ENCODE results near the gene DIP2C.

Gene DIP2C

DNA sequence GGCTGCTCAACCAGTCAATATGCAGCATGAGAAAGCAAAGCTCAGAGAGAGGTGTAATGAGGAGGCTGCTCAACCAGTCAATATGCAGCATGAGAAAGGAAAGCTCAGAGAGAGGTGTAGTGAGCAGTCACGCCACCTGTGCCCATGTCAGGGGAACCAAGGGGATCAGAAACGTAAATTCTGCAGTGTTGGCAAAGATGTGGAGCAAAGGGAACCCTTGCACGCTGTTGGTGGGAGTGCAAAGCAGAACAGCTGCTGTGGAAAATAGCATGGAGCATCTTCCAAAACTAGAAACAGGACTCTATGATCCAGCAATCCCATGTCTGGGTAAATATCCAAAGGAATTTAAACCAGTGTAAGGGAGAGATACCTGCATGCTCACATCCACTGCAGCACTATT is 194.9 kb downstream of the DIP2C start:
- Histone ChIP-seq H2AFZ (ENCODE audit: insufficient read depth, low read length, poor library complexity) (no peak overlapping the region), H2BK120ac (ENCODE audit: insufficient read depth, low read length, poor library complexity) (no peak overlapping the region), H3K4me2 (ENCODE audit: low read length) (no peak overlapping the region), H2AK5ac (ENCODE audit: low read length) (no peak overlapping the region), H4K12ac (ENCODE audit: low read depth, low read length) (no peak overlapping the region), H3K36me3 (ENCODE audit: control insufficient read depth in 1 of 2, insufficient read depth in 2 of 2, low read length in 2 of 2) (no peaks in the 10 kb centered on the region), H2BK5ac (ENCODE audit: low read depth, low read length, poor library complexity) (no peak overlapping the region), H2BK12ac (ENCODE audit: low read length) (no peak overlapping the region), H3K9ac (ENCODE audit: low read length) (no peak overlapping the region), H4K8ac (ENCODE audit: low read depth, low read length) (no peak overlapping the region), H3K14ac (ENCODE audit: low read length) (no peak overlapping the region), H3K4me1 (ENCODE audit: control insufficient read depth in 1 of 2, insufficient read depth in 2 of 2, low read length in 2 of 2) (peaks cover 14 to 18% of the 10 kb centered on the region in 2 experiments), H3K4me3 (ENCODE audit: low read depth, low read length) (no peak overlapping the region), H4K91ac (ENCODE audit: low read depth, low read length) (no peak overlapping the region), H3K27ac (ENCODE audit: low read depth, low read length) (no peak overlapping the region), H3K27me3 (ENCODE audit: insufficient read depth, low read length) (no peaks in the 10 kb centered on the region), H3K18ac (ENCODE audit: low read length) (no peak overlapping the region), H3K23ac (ENCODE audit: low read length) (peak overlapping the region; percentile 18), H3K9me3 (ENCODE audit: insufficient read depth, low read depth, low read length) (peaks cover 2% of the 10 kb centered on the region), H3K79me1 (ENCODE audit: low read length) (peaks cover 3% of the 10 kb centered on the region), H3K79me2 (ENCODE audit: control insufficient read depth, insufficient read depth, low read length, poor library complexity) (no peaks in the 10 kb centered on the region), H3K4ac (ENCODE audit: low read depth, low read length) (no peak overlapping the region)
- WGBS (ENCODE audit: extremely low coverage, insufficient coverage, insufficient read length) = no CpG with 5 or more reads among the region's 3 CpGs
- DNase-seq = no peak

DNA sequence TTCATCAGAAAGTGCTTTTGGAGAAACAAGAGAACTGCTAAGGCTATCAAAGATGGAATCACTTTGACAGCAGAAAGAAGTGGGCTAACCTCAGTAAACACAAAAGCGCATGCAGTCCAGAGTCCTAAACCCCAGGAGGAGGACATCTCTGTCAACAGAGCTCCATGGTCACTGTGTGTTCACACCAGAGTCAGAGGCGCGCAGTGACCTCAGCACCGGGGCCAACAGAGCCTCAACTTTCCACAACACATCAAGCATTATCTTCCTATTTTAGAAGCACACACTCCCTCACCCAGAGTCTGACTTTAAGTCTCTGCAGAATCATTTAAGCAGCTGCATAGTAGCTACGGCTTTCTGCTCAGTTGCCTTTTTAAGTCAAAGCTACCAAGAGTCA is 195.3 kb downstream of the DIP2C start:
- no peak overlapping the region for H2BK5ac ChIP-seq (ENCODE audit: low read depth, low read length, poor library complexity)
- peaks cover 3% of the 10 kb centered on the region for H3K79me1 ChIP-seq (ENCODE audit: low read length)
- no peak overlapping the region for H2AFZ ChIP-seq (ENCODE audit: insufficient read depth, low read length, poor library complexity)
- peaks cover 2% of the 10 kb centered on the region for H3K9me3 ChIP-seq (ENCODE audit: insufficient read depth, low read depth, low read length)
- H3K4me1 ChIP-seq (ENCODE audit: control insufficient read depth in 1 of 2, insufficient read depth in 2 of 2, low read length in 2 of 2) = peaks cover 14 to 18% of the 10 kb centered on the region in 2 experiments
- no peak overlapping the region for H2BK120ac ChIP-seq (ENCODE audit: insufficient read depth, low read length, poor library complexity)
- no peak overlapping the region for H4K8ac ChIP-seq (ENCODE audit: low read depth, low read length)
- H4K91ac ChIP-seq (ENCODE audit: low read depth, low read length) = no peak overlapping the region
- no peak overlapping the region for H3K4ac ChIP-seq (ENCODE audit: low read depth, low read length)
- no peak overlapping the region for H3K4me2 ChIP-seq (ENCODE audit: low read length)
- H2BK12ac ChIP-seq (ENCODE audit: low read length) = no peak overlapping the region
- H3K18ac ChIP-seq (ENCODE audit: low read length) = no peak overlapping the region
- no peak overlapping the region for H4K12ac ChIP-seq (ENCODE audit: low read depth, low read length)
- no peak overlapping the region for H3K9ac ChIP-seq (ENCODE audit: low read length)
- H3K79me2 ChIP-seq (ENCODE audit: control insufficient read depth, insufficient read depth, low read length, poor library complexity) = no peaks in the 10 kb centered on the region
- H3K23ac ChIP-seq (ENCODE audit: low read length) = no peak overlapping the region
- no peak overlapping the region for H3K27ac ChIP-seq (ENCODE audit: low read depth, low read length)
- H3K14ac ChIP-seq (ENCODE audit: low read length) = no peak overlapping the region
- no peak for DNase-seq
- H3K36me3 ChIP-seq (ENCODE audit: control insufficient read depth in 1 of 2, insufficient read depth in 2 of 2, low read length in 2 of 2) = no peaks in the 10 kb centered on the region
- WGBS (ENCODE audit: extremely low coverage, insufficient coverage, insufficient read length) = no CpG with 5 or more reads among the region's 5 CpGs
- no peak overlapping the region for H3K4me3 ChIP-seq (ENCODE audit: low read depth, low read length)
- H3K27me3 ChIP-seq (ENCODE audit: insufficient read depth, low read length) = no peaks in the 10 kb centered on the region
- H2AK5ac ChIP-seq (ENCODE audit: low read length) = no peak overlapping the region

DNA sequence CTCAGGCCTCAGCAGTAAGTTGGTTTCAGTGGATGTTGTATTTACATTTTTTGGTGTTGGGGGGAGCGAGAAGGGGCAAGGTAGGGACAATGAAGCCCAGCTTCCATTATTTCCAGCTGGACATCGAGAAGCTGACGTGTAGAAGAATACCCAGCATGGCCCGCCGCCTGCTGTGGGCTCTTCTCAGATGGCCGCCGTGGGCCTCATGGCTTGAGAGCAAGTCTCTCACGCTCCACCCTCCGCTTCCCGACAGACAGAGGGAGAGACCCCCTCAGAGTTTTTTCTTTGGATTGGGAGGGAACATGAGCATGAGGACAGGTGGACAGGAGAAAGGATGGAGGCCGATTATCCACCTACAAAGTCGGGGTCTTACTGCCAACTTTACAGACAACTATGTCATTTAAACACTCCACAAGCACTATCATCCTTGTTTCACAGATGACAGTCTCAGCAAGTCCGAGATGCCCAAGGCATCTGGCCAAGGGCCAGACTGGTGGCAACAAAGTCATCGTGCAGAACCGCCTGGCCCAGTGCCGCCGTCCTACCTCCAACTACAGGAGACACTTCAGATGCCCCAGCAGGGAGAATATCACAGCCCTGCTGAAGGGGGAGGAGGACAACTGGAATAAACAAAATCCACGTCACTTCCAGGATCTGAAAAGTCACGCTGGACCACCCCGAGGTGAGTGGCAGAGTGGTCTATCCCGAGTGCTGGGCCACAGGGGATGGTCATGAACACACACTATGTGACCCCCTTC is 195.9 kb downstream of the DIP2C start:
- no peak overlapping the region for H3K14ac ChIP-seq (ENCODE audit: low read length)
- H3K79me2 ChIP-seq (ENCODE audit: control insufficient read depth, insufficient read depth, low read length, poor library complexity) = no peaks in the 10 kb centered on the region
- no peak overlapping the region for H2BK12ac ChIP-seq (ENCODE audit: low read length)
- H3K4me1 ChIP-seq (ENCODE audit: control insufficient read depth in 1 of 2, insufficient read depth in 2 of 2, low read length in 2 of 2) = peaks cover 14 to 18% of the 10 kb centered on the region in 2 experiments
- no peak overlapping the region for H3K27ac ChIP-seq (ENCODE audit: low read depth, low read length)
- no peak overlapping the region for H4K8ac ChIP-seq (ENCODE audit: low read depth, low read length)
- H2BK5ac ChIP-seq (ENCODE audit: low read depth, low read length, poor library complexity) = no peak overlapping the region
- H3K23ac ChIP-seq (ENCODE audit: low read length) = no peak overlapping the region
- H2AK5ac ChIP-seq (ENCODE audit: low read length) = no peak overlapping the region
- no CpG with 5 or more reads among the region's 21 CpGs for WGBS (ENCODE audit: extremely low coverage, insufficient coverage, insufficient read length)
- H3K36me3 ChIP-seq (ENCODE audit: control insufficient read depth in 1 of 2, insufficient read depth in 2 of 2, low read length in 2 of 2) = no peaks in the 10 kb centered on the region
- H3K9ac ChIP-seq (ENCODE audit: low read length) = no peak overlapping the region
- H4K91ac ChIP-seq (ENCODE audit: low read depth, low read length) = no peak overlapping the region
- no peaks in the 10 kb centered on the region for H3K9me3 ChIP-seq (ENCODE audit: insufficient read depth, low read depth, low read length)
- no peak overlapping the region for H4K12ac ChIP-seq (ENCODE audit: low read depth, low read length)
- no peaks in the 10 kb centered on the region for H3K27me3 ChIP-seq (ENCODE audit: insufficient read depth, low read length)
- no peak overlapping the region for H3K4me3 ChIP-seq (ENCODE audit: low read depth, low read length)
- DNase-seq = no peak
- no peak overlapping the region for H2AFZ ChIP-seq (ENCODE audit: insufficient read depth, low read length, poor library complexity)
- H3K4ac ChIP-seq (ENCODE audit: low read depth, low read length) = no peak overlapping the region
- no peak overlapping the region for H2BK120ac ChIP-seq (ENCODE audit: insufficient read depth, low read length, poor library complexity)
- no peak overlapping the region for H3K18ac ChIP-seq (ENCODE audit: low read length)
- H3K4me2 ChIP-seq (ENCODE audit: low read length) = no peak overlapping the region
- peaks cover 3% of the 10 kb centered on the region for H3K79me1 ChIP-seq (ENCODE audit: low read length)

DNA sequence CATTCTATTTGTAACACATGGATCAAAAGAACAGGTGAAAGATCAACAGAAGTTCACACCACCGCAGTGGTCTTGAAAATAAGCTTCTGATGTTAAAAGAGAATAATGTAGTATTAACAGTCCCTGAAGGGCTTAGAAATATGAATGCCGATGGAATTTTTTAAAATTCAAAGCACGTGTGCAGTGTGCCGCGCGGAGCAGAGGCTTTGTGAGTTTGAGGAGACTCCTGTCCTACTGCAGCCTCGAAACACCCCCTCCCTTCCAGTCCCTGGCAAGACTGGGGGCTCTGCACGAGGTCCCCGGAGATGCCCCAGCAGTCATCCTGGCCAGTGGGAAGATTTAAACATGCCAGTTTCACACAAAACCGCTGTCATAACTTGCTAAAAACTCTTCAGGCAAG is 196.6 kb downstream of the DIP2C start:
- H3K18ac ChIP-seq (ENCODE audit: low read length) = no peak overlapping the region
- WGBS (ENCODE audit: extremely low coverage, insufficient coverage, insufficient read length) = no CpG with 5 or more reads among the region's 10 CpGs
- DNase-seq = no peak
- H4K91ac ChIP-seq (ENCODE audit: low read depth, low read length) = no peak overlapping the region
- H4K8ac ChIP-seq (ENCODE audit: low read depth, low read length) = no peak overlapping the region
- H3K23ac ChIP-seq (ENCODE audit: low read length) = no peak overlapping the region
- no peaks in the 10 kb centered on the region for H3K9me3 ChIP-seq (ENCODE audit: insufficient read depth, low read depth, low read length)
- no peaks in the 10 kb centered on the region for H3K27me3 ChIP-seq (ENCODE audit: insufficient read depth, low read length)
- no peak overlapping the region for H2BK5ac ChIP-seq (ENCODE audit: low read depth, low read length, poor library complexity)
- H3K4ac ChIP-seq (ENCODE audit: low read depth, low read length) = no peak overlapping the region
- H3K4me2 ChIP-seq (ENCODE audit: low read length) = no peak overlapping the region
- H3K79me1 ChIP-seq (ENCODE audit: low read length) = peaks cover 3% of the 10 kb centered on the region
- no peak overlapping the region for H3K9ac ChIP-seq (ENCODE audit: low read length)
- no peak overlapping the region for H4K12ac ChIP-seq (ENCODE audit: low read depth, low read length)
- no peak overlapping the region for H3K27ac ChIP-seq (ENCODE audit: low read depth, low read length)
- no peaks in the 10 kb centered on the region for H3K79me2 ChIP-seq (ENCODE audit: control insufficient read depth, insufficient read depth, low read length, poor library complexity)
- H3K36me3 ChIP-seq (ENCODE audit: control insufficient read depth in 1 of 2, insufficient read depth in 2 of 2, low read length in 2 of 2) = no peaks in the 10 kb centered on the region
- H2AK5ac ChIP-seq (ENCODE audit: low read length) = no peak overlapping the region
- H3K14ac ChIP-seq (ENCODE audit: low read length) = no peak overlapping the region
- no peak overlapping the region for H2BK12ac ChIP-seq (ENCODE audit: low read length)
- peaks cover 14 to 18% of the 10 kb centered on the region in 2 experiments for H3K4me1 ChIP-seq (ENCODE audit: control insufficient read depth in 1 of 2, insufficient read depth in 2 of 2, low read length in 2 of 2)
- H2BK120ac ChIP-seq (ENCODE audit: insufficient read depth, low read length, poor library complexity) = no peak overlapping the region
- no peak overlapping the region for H2AFZ ChIP-seq (ENCODE audit: insufficient read depth, low read length, poor library complexity)
- no peak overlapping the region for H3K4me3 ChIP-seq (ENCODE audit: low read depth, low read length)

Data from trophoblast cell (in vitro differentiated cells and primary cell).